ENCODE results near the gene PLAC1. TPM values are rescaled to one million over a fixed set of nuclear protein-coding genes. Genes with fewer than 3 reads are reported as not detected.

The PLAC1 gene
- total RNA-seq, 1 donor from 2014 or later: 14.5 TPM

DNA sequence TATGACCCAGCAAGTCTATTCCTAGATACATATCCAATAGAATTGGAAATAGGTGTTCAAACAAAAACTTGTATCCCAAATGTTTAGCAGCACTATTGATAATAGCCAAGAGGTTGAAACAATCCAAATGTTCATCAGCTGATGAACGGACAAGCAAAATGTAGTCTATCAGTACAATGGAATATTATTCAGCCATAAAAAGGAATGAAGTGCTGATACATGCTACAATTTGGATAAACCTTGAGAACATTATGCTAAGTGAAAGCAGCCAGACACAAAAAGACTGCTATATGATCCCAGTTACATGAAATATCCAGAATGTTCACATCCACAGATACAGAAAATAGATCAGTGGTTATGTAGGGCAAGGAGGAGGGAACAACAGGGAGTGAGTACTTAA lies 50.1 kb downstream of the PLAC1 start:
- Mint-ChIP-seq H3K4me1 (peaks cover 10% of the 10 kb centered on the region), H3K36me3 (peaks cover 1% of the 10 kb centered on the region), H3K27ac (no peak overlapping the region), H3K4me3 (no peak overlapping the region), H3K27me3 (ENCODE audit: low read depth) (no peaks in the 10 kb centered on the region), H3K9me3 (peaks cover 25% of the 10 kb centered on the region)
- no peak for DNase-seq (ENCODE audit: low spot score in 2 of 2, unreplicated experiment in 2 of 2)
- no peak for TF ChIP-seq CTCF (IDR thresholded peaks at IDR 0.05; ENCODE audit: unreplicated experiment)

GRCh38 chrX:134607523-134607922 lies 50.7 kb downstream of the PLAC1 start:
- no peak for DNase-seq (ENCODE audit: low spot score in 2 of 2, unreplicated experiment in 2 of 2)
- no peak overlapping the region for H3K27ac Mint-ChIP-seq
- H3K27me3 Mint-ChIP-seq (ENCODE audit: low read depth): no peaks in the 10 kb centered on the region
- H3K4me3 Mint-ChIP-seq: no peak overlapping the region
- H3K4me1 Mint-ChIP-seq: peaks cover 10% of the 10 kb centered on the region
- peaks cover 1% of the 10 kb centered on the region for H3K36me3 Mint-ChIP-seq
- peaks cover 30% of the 10 kb centered on the region for H3K9me3 Mint-ChIP-seq
- no peak for TF ChIP-seq CTCF (IDR thresholded peaks at IDR 0.05; ENCODE audit: unreplicated experiment)

DNA sequence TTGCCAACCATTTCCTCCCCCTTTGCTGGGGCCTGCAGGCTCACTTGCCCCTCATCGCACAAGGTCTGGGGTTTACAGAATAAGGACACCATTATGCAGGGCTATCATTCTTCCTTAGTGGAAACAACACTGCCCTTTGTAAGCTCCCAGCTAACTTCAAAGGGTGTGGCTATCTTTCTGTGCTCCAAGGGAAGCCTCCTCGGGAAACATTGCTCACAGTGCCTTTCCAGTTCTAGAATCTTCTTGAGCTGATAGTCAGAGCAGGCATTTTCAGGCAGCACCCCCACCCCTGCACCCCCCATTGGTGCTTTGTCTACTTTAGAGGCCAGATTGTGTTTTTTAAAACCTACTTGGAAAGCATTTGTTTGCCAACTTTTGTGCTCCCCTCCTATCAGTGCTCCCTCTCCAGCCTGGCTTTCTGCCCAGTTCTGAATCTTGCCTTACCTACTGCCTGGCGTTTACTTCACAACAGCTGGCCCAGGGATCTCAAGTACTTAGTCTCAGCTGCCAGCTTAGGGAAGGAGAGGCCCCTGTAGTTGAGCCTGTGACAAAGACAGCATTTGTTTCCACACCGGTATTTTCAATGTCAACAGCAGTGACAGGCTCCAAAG lies 53.5 kb downstream of the PLAC1 start:
- H3K4me3 Mint-ChIP-seq: no peak overlapping the region

DNA sequence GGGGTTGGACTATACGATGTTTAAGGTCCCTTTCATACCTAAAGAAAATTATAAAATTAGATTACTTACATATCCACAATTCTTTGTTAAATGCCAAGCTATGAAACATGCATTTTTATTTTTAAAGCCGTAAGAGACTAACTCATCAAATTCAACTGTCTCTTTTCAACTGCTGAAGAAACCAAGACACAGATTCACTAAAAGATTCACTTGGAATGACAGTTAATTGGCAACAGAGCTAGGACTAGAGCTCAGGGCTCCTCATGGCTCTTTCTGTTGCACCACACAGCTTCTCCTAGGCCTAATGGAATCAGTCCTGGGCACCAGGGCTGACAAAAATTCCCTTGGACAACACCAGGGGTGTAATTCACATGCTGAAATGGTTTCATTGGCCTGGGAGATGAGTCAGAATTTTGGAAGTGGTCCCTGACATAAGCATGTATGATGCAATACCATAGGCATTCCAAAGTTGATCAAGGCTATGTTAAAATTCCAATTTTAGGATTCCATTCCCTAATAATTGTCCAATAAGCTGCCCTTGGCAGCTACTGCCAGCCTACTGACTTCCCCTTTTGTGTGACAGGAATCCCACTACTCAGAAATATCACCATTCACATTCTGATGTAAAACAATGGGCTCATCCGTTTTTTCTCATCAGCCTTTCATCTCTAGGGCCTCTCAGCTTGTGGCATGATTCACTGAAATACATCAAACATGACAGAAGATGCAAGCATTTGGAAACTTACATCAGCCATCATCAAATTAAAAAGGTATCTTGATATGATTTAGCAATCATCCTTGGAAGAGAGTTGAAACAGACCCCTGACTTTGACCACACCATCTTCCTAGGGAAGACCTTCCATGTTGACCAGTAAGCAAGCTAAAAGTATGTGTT lies 54.2 kb downstream of the PLAC1 start:
- H3K4me3 Mint-ChIP-seq: no peak overlapping the region
- no peak for DNase-seq (ENCODE audit: low spot score in 2 of 2, unreplicated experiment in 2 of 2)
- peaks cover 12% of the 10 kb centered on the region for H3K4me1 Mint-ChIP-seq
- H3K27me3 Mint-ChIP-seq (ENCODE audit: low read depth): no peaks in the 10 kb centered on the region
- TF ChIP-seq CTCF (IDR thresholded peaks at IDR 0.05; ENCODE audit: unreplicated experiment): no peak
- no peak overlapping the region for H3K27ac Mint-ChIP-seq
- no peaks in the 10 kb centered on the region for H3K36me3 Mint-ChIP-seq
- H3K9me3 Mint-ChIP-seq: peaks cover 33% of the 10 kb centered on the region

More for the DNA sequence above, 53.5 kb downstream of the PLAC1 start:
- Mint-ChIP-seq H3K27me3 (ENCODE audit: low read depth) (no peaks in the 10 kb centered on the region), H3K36me3 (peaks cover 1% of the 10 kb centered on the region), H3K27ac (no peak overlapping the region), H3K9me3 (peaks cover 38% of the 10 kb centered on the region), H3K4me1 (peaks cover 10% of the 10 kb centered on the region)
- TF ChIP-seq CTCF (IDR thresholded peaks at IDR 0.05; ENCODE audit: unreplicated experiment): no peak
- no peak for DNase-seq (ENCODE audit: low spot score in 2 of 2, unreplicated experiment in 2 of 2)

- DNase-seq (ENCODE audit: low spot score in 2 of 2, unreplicated experiment in 2 of 2): no peak
- peaks cover 28% of the 10 kb centered on the region for H3K9me3 Mint-ChIP-seq
- no peak for TF ChIP-seq CTCF (IDR thresholded peaks at IDR 0.05; ENCODE audit: unreplicated experiment)
- H3K4me1 Mint-ChIP-seq: peaks cover 17% of the 10 kb centered on the region
- H3K4me3 Mint-ChIP-seq: no peak overlapping the region
- no peaks in the 10 kb centered on the region for H3K36me3 Mint-ChIP-seq
- H3K27me3 Mint-ChIP-seq (ENCODE audit: low read depth): no peaks in the 10 kb centered on the region
- no peak overlapping the region for H3K27ac Mint-ChIP-seq
These were observed 55.9 kb downstream of the PLAC1 start for GRCh38 chrX:134602410-134602809.
